NOMO-1 (cell line): ENCODE results near the gene PNPLA3.
A peak's percentile ranks its signal among the peaks of the same experiment; 100 is the strongest.

ENCODE experiments used
- DNase-seq, 2 experiments: peaks; one replicate each; lab custom pipeline; 2025; ENCODE audit not compliant: unreplicated experiment in 2 of 2; lab: John Stamatoyannopoulos, UW

Gene PNPLA3

DNA sequence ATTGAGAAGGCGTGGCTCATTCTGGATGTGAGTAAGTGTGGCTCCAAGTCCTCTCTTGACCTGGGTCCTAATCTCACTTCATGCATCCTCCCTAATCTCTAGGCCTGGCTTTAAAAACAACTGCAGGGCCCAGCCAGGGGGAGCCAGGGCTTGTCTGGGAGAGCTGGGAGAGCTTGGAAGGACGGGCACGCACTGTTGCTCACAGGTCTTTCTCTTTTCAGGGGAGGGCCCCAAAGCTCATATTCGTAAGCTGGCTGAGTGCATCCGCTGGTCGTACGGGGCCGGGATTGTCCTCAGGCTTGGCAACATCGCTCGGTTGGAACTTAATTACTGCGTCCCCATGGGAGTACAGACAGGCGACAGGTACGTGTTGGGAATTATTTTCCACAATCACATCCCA lies 66.4 kb downstream of the PNPLA3 start:
- DNase-seq = no peak

- DNase-seq = no peak
Observed at GRCh38 chr22:43991316-43992020, 67.9 kb downstream of the PNPLA3 start.

DNA sequence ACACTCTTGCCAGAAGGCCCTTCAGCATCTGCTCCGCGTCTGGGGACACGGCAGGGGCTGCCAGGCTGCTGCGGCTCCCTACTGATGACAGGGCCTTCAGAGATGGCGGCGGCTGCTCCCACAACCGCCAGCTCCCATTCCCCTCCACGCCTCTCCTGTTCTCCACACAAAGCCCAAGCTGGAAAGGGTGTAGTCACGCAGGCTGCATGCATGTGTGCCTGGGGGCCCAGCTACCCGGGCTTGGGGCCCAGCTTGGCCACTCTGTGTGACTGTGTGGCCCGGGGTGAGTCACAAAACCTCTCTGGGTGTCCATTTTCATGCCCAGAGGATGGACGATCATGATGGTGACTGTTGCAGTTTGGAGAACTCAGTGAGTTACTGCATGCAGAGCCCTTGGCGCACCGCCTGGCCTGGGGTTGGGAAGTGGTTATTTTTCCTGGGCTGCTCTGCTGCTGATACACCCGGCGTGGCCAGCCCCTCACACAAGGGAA lies 68.8 kb downstream of the PNPLA3 start:
- DNase-seq = no peak

DNA sequence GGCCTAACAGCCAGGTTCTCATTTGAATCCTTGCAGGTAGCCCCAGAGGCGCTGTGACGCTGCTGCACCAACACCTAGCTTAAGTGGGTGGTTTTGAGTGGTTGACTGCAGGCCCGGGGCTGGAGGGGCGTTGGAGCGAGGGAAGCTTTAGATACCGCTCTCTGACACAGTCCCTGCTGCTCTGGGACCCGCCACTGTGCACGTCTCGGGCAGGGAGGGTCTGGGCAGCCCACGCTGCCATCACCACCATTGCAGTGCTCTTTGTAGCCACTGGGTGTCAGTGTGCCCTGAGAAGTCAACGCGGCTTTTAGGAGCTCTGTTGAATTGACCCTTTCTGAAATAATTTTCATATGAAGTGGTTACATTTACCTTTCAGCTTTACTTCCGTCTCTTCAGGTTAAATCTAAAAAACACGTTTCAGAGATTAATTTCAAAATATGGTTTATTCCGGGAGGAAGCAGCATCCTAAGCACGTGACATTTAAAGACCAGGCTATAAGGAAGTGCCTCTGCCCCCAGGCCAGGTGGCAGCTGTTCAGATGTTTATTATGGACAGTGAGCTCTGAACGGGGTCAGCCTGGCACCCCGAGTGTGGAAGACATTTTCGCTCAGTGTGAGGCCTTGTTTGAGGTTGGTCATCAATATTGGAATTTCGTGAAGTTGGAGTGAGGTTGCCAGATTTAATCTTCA lies 69.6 kb downstream of the PNPLA3 start:
- DNase-seq = peak; percentile 16 to 21

DNA sequence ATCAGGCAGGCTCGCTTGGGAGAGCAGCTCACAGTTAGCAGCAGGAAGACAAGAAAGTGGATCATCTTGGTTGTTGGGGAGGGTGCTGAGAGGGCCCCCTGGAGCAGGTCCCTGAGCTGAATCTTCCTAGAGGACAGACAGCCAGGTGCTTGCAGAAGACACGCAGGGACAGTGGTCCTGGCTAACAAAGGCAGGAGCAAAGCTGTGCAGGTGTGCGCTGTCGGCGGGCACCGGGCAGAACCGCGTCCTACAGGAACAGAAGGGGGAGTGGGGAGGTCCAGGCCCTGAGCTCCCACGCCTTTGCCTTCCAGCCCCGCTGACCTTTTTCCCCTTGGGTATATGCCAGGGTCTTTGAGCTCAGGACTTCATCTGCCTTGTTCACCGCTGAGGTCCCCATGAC lies 70.4 kb downstream of the PNPLA3 start:
- no peak for DNase-seq

DNA sequence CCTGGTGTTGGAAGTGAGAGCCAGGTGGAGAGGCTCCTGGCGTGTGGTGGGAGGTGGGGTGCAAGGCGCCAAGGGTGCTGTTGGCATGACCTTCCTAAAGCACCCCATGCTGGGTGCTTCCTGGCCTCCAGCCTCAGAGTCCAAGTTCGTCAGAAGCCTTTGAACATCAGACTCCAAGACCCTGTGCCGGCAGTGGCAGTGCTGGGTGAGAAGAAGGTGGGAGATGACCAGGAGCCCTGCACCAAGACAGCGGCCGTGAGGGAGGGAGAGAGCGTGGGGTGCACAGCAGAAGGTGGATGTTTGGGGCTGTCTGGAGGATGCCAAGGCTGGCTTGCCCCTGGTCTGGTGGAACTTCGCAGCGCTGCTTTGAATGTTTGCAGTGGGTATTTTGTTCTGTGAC lies 70.8 kb downstream of the PNPLA3 start:
- no peak for DNase-seq

- DNase-seq = no peak
Observed at GRCh38 chr22:43995057-43995685, 71.6 kb downstream of the PNPLA3 start.

GRCh38 chr22:43995798-43996169 lies 72.2 kb downstream of the PNPLA3 start:
- no peak for DNase-seq

- DNase-seq = no peak
Observed at GRCh38 chr22:43996170-43996980, 72.8 kb downstream of the PNPLA3 start.

DNA sequence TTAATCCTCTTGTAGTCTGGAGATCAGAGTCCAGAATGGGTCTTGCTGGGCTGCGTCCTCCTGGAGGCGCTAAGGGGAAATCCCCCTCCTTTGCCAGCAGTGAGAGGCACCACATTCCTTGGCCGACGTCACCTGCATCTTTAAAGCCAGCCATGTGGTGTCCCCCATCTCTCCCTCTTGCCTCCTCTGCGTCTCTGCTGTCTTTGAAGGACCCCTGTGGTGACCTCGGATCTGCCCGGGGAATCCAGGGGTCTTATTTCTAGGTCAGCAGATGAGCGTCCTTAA lies 73.3 kb downstream of the PNPLA3 start:
- no peak for DNase-seq
